Activated CD4-positive, alpha-beta memory T cell treated with anti-CD3 and anti-CD28 coated beads for 36 hours (primary cell): ENCODE results near the gene PCDHGA8. TPM values are rescaled to one million over a fixed set of nuclear protein-coding genes. Genes with fewer than 3 reads are reported as not detected.
A peak's percentile ranks its signal among the peaks of the same experiment; 100 is the strongest.
"Not testable (repeated sequence)": the region's sequence is repeated elsewhere in the genome, so short reads cannot be mapped to it uniquely, and the experiment has no call there.

ENCODE experiments used
- CTCF ChIA-PET: fragments of 350-600 bp; sonication (Branson Sonifier 250); formaldehyde crosslinking; loops from one replicate; lab custom pipeline; 2021; ENCODE audit warnings: antibody characterized with exemption, inconsistent platforms; lab: Charles Lee
- POLR2A ChIA-PET: fragments of 350-600 bp; sonication (Branson Sonifier 250); formaldehyde crosslinking; loops from one replicate; lab custom pipeline; 2021; ENCODE audit warnings: antibody characterized with exemption; lab: Charles Lee
- DNase-seq: peaks from one replicate; pipeline ENCODE4 v3.0.0-alpha.2; 2020
- H3K27ac Mint-ChIP-seq: one replicate; pipeline ENCODE4 v1.8.0; 2021; ENCODE audit warnings: mixed read lengths
- H3K27me3 Mint-ChIP-seq: one replicate; pipeline ENCODE4 v1.8.0; 2021; ENCODE audit warnings: mixed read lengths
- H3K36me3 Mint-ChIP-seq: one replicate; pipeline ENCODE4 v1.8.0; 2021; ENCODE audit warnings: mixed read lengths
- H3K4me1 Mint-ChIP-seq: one replicate; pipeline ENCODE4 v1.8.0; 2021; ENCODE audit warnings: low read depth, mixed read lengths
- H3K4me3 Mint-ChIP-seq: one replicate; pipeline ENCODE4 v1.8.0; 2021; ENCODE audit warnings: mild to moderate bottlenecking, mixed read lengths
- H3K9me3 Mint-ChIP-seq: one replicate; pipeline ENCODE4 v1.8.0; 2021; ENCODE audit warnings: mixed read lengths
- intact Hi-C: fragments of 100-400 bp; cut with micrococcal nuclease; formaldehyde crosslinking; loops from one replicate; pipeline ENCODE4 v1.15.1; 2023
- total RNA-seq, 2 experiments: library from RNA; stranded (reverse); gene quantifications; one replicate each; pipeline ENCODE4 v1.2.3, GENCODE V29; 2021

The PCDHGA8 gene
- not detected for total RNA-seq

- intact Hi-C loops: no loop called here
- H3K27ac Mint-ChIP-seq: no peak within 1 kb of the TSS
- H3K4me1 Mint-ChIP-seq: no peaks in the 10 kb centered on the region
- DNase-seq: no peak
- peaks cover 33% of the 10 kb centered on the region for H3K36me3 Mint-ChIP-seq
- peaks cover 56% of the 10 kb centered on the region for H3K27me3 Mint-ChIP-seq
- no peak within 1 kb of the TSS for H3K4me3 Mint-ChIP-seq
- POLR2A ChIA-PET: no interaction called here
- peaks cover 36% of the 10 kb centered on the region for H3K9me3 Mint-ChIP-seq
- CTCF ChIA-PET: no interaction called here
These were observed at the start of gene PCDHGA8 for GRCh38 chr5:141392429-141393198. Gene PCDHGA8 (plus strand): TSS chr5:141392633. CDS start chr5:141392814, 181 bp downstream.

- H3K9me3 Mint-ChIP-seq: peaks cover 51% of the 10 kb centered on the region
- ChIA-PET POLR2A (no interaction called here), CTCF (interaction anchor here (1.0 to 1.6 kb wide), 3 partner anchors 14 to 215 kb away, joined by 3 to 4 read pairs (median 4); no protein-coding TSS in a partner anchor)
- no peak overlapping the region for H3K27ac Mint-ChIP-seq
- no peak overlapping the region for H3K4me3 Mint-ChIP-seq
- DNase-seq: no peak
- peaks cover 47% of the 10 kb centered on the region for H3K27me3 Mint-ChIP-seq
- H3K36me3 Mint-ChIP-seq: peaks cover 27% of the 10 kb centered on the region
- H3K4me1 Mint-ChIP-seq: no peaks in the 10 kb centered on the region
- intact Hi-C loops: no loop called here
These were observed 49.7 kb upstream of the PCDHGA8 start for GRCh38 chr5:141342773-141343172.

- Mint-ChIP-seq H3K36me3 (peaks cover 21% of the 10 kb centered on the region), H3K27me3 (peaks cover 41% of the 10 kb centered on the region), H3K9me3 (peaks cover 45% of the 10 kb centered on the region), H3K4me3 (no peak within 1 kb of the TSS), H3K4me1 (no peaks in the 10 kb centered on the region), H3K27ac (no peak within 1 kb of the TSS)
- ChIA-PET CTCF (interaction anchor here (1.0 to 1.6 kb wide), 3 partner anchors 14 to 214 kb away, joined by 3 to 4 read pairs (median 4); no protein-coding TSS in a partner anchor), POLR2A (no interaction called here)
- intact Hi-C loops: no loop called here
- peak; percentile 20 for DNase-seq
These were observed 49.0 kb upstream of the PCDHGA8 start, which contains the start of gene PCDHGA3 for GRCh38 chr5:141343242-141343952. Gene PCDHGA3 (plus strand): TSS chr5:141343829. CDS start chr5:141344034, 205 bp downstream.

- intact Hi-C loops: no loop called here
- Mint-ChIP-seq H3K4me3 (no peak overlapping the region), H3K9me3 (peaks cover 39% of the 10 kb centered on the region), H3K4me1 (no peaks in the 10 kb centered on the region), H3K27me3 (peaks cover 40% of the 10 kb centered on the region), H3K36me3 (peaks cover 20% of the 10 kb centered on the region), H3K27ac (no peak overlapping the region)
- ChIA-PET POLR2A (no interaction called here), CTCF (interaction anchor here (1.1 to 1.6 kb wide), 2 partner anchors 21 to 214 kb away, joined by 3 to 4 read pairs; no protein-coding TSS in a partner anchor)
- DNase-seq: no peak
These were observed 48.4 kb upstream of the PCDHGA8 start for GRCh38 chr5:141343953-141344463.

- Mint-ChIP-seq H3K4me1 (no peaks in the 10 kb centered on the region), H3K4me3 (no peak overlapping the region), H3K36me3 (peaks cover 17% of the 10 kb centered on the region), H3K27ac (no peak overlapping the region), H3K9me3 (peaks cover 28% of the 10 kb centered on the region), H3K27me3 (peaks cover 35% of the 10 kb centered on the region)
- DNase-seq: no peak
- ChIA-PET POLR2A (no interaction called here), CTCF (no interaction called here)
- intact Hi-C loops: no loop called here
These were observed 47.1 kb upstream of the PCDHGA8 start for GRCh38 chr5:141345327-141345726.

- DNase-seq, POLR2A ChIA-PET, intact Hi-C loops, H3K4me1 Mint-ChIP-seq, H3K27ac Mint-ChIP-seq, H3K4me3 Mint-ChIP-seq: not testable (repeated sequence)
- CTCF ChIA-PET: interaction anchor here (1.0 kb wide), 1 partner anchor 11 kb away, joined by 3 read pairs; no protein-coding TSS in a partner anchor
- H3K9me3 Mint-ChIP-seq: peaks cover 28% of the 10 kb centered on the region
- H3K36me3 Mint-ChIP-seq: peaks cover 17% of the 10 kb centered on the region
- peaks cover 41% of the 10 kb centered on the region for H3K27me3 Mint-ChIP-seq
These were observed 46.4 kb upstream of the PCDHGA8 start for GRCh38 chr5:141346017-141346416.

GRCh38 chr5:141349917-141350619, 42.4 kb upstream of the PCDHGA8 start, which contains the start of gene PCDHGB1:
Gene PCDHGB1 (plus strand): TSS chr5:141350099. CDS start chr5:141350261, 162 bp downstream.
- ChIA-PET CTCF (interaction anchor here (1.0 to 2.3 kb wide), 8 partner anchors 10 to 178 kb away, joined by 3 to 9 read pairs (median 6); partner anchors contain the start of genes PCDHGA1, PCDHGB2 and TAF7), POLR2A (no interaction called here)
- H3K4me3 Mint-ChIP-seq: peak within 1 kb of the TSS; percentile 45
- no peaks in the 10 kb centered on the region for H3K4me1 Mint-ChIP-seq
- intact Hi-C loops: no loop called here
- DNase-seq: peak; percentile 51
- H3K36me3 Mint-ChIP-seq: peaks cover 13% of the 10 kb centered on the region
- H3K9me3 Mint-ChIP-seq: peaks cover 15% of the 10 kb centered on the region
- no peak within 1 kb of the TSS for H3K27ac Mint-ChIP-seq
- H3K27me3 Mint-ChIP-seq: peaks cover 40% of the 10 kb centered on the region

GRCh38 chr5:141351591-141351990, 40.8 kb upstream of the PCDHGA8 start:
- ChIA-PET POLR2A (no interaction called here), CTCF (interaction anchor here (1.0 to 2.3 kb wide), 3 partner anchors 18 to 198 kb away, joined by 3 to 9 read pairs (median 5); partner anchors contain the start of gene PCDHGA1)
- Mint-ChIP-seq H3K4me3 (no peak overlapping the region), H3K27me3 (peaks cover 47% of the 10 kb centered on the region), H3K9me3 (peaks cover 16% of the 10 kb centered on the region), H3K27ac (no peak overlapping the region), H3K4me1 (no peaks in the 10 kb centered on the region), H3K36me3 (peaks cover 7% of the 10 kb centered on the region)
- DNase-seq: no peak
- intact Hi-C loops: no loop called here

GRCh38 chr5:141354900-141355469, 37.4 kb upstream of the PCDHGA8 start, which contains the start of gene PCDHGA4:
Gene PCDHGA4 (plus strand): TSS chr5:141355021. CDS start chr5:141355108, 87 bp downstream.
- Mint-ChIP-seq H3K27me3 (peaks cover 54% of the 10 kb centered on the region), H3K4me3 (no peak within 1 kb of the TSS), H3K36me3 (peaks cover 9% of the 10 kb centered on the region), H3K4me1 (peaks cover 2% of the 10 kb centered on the region), H3K27ac (no peak within 1 kb of the TSS), H3K9me3 (peaks cover 19% of the 10 kb centered on the region)
- ChIA-PET POLR2A (no interaction called here), CTCF (interaction anchor here (0.6 to 1.9 kb wide), 7 partner anchors 15 to 209 kb away, joined by 3 to 5 read pairs (median 4); partner anchors contain the start of genes PCDHGB3, PCDHGB7 and TAF7)
- DNase-seq: no peak
- intact Hi-C loops: no loop called here

GRCh38 chr5:141355641-141356040, 36.8 kb upstream of the PCDHGA8 start:
- Mint-ChIP-seq H3K4me3 (no peak overlapping the region), H3K9me3 (peaks cover 21% of the 10 kb centered on the region), H3K36me3 (peaks cover 13% of the 10 kb centered on the region), H3K27ac (no peak overlapping the region), H3K4me1 (peaks cover 2% of the 10 kb centered on the region), H3K27me3 (peaks cover 54% of the 10 kb centered on the region)
- intact Hi-C loops: no loop called here
- ChIA-PET POLR2A (no interaction called here), CTCF (interaction anchor here (0.6 to 1.9 kb wide), 7 partner anchors 15 to 208 kb away, joined by 3 to 5 read pairs (median 4); partner anchors contain the start of genes PCDHGB3, PCDHGB7 and TAF7)
- DNase-seq: no peak

GRCh38 chr5:141356133-141356532, 36.3 kb upstream of the PCDHGA8 start:
- Mint-ChIP-seq H3K4me3 (no peak overlapping the region), H3K36me3 (peaks cover 17% of the 10 kb centered on the region), H3K27ac (no peak overlapping the region), H3K4me1 (peaks cover 2% of the 10 kb centered on the region), H3K9me3 (peaks cover 26% of the 10 kb centered on the region), H3K27me3 (peaks cover 54% of the 10 kb centered on the region)
- POLR2A ChIA-PET: no interaction called here
- CTCF ChIA-PET: interaction anchor here (1.3 to 1.7 kb wide), 3 partner anchors 36 to 208 kb away, joined by 4 to 5 read pairs (median 5); partner anchors contain the start of gene TAF7
- no peak for DNase-seq
- intact Hi-C loops: no loop called here
